T-helper 17 cell (primary cell): ENCODE measurements around the gene ANO8. TPM values are rescaled to one million over a fixed set of nuclear protein-coding genes. Genes with fewer than 3 reads are reported as not detected.
"Not testable (repeated sequence)": the region's sequence is repeated elsewhere in the genome, so short reads cannot be mapped to it uniquely, and the experiment has no call there.

Source experiments
- ATAC-seq: fragments of 150-1000 bp; cut with Tn5 transposase; 2 replicates; pipeline ENCODE4 v1.10.0; 2021; ENCODE audit warnings: mild to moderate bottlenecking, moderate library complexity
- DNase-seq, 3 donors: peaks; one replicate each; pipeline versions ENCODE4 v3.0.0 to v3.0.0-alpha.2; 2020 to 2021
- H3K9me3 ChIP-seq: one replicate; pipeline ENCODE4 v1.7.0; 2013; ENCODE audit warnings: low read length, mild to moderate bottlenecking; ENCODE audit not compliant: control insufficient read depth, poor library complexity, severe bottlenecking
- H3K27ac Mint-ChIP-seq: one replicate; pipeline ENCODE4 v1.8.0; 2022; ENCODE audit warnings: mild to moderate bottlenecking, moderate library complexity, mixed read lengths
- H3K27me3 Mint-ChIP-seq: one replicate; pipeline ENCODE4 v1.8.0; 2022; ENCODE audit warnings: mixed read lengths
- H3K36me3 Mint-ChIP-seq: one replicate; pipeline ENCODE4 v1.8.0; 2022; ENCODE audit warnings: low read depth, mixed read lengths
- H3K4me1 Mint-ChIP-seq: one replicate; pipeline ENCODE4 v1.8.0; 2022; ENCODE audit warnings: mild to moderate bottlenecking, mixed read lengths
- H3K4me3 Mint-ChIP-seq: one replicate; pipeline ENCODE4 v1.8.0; 2022; ENCODE audit warnings: mild to moderate bottlenecking, moderate library complexity, mixed read lengths
- total RNA-seq, 4 donors: library from RNA in 2 of 4; stranded (reverse) in 2 of 4; gene quantifications; one replicate each; pipeline ENCODE4 v1.2.3 and lab custom pipeline; 2022 to 2026

ANO8 gene
- total RNA-seq, 2 donors from 2014 or later: 15.9 to 17.7 TPM

DNA sequence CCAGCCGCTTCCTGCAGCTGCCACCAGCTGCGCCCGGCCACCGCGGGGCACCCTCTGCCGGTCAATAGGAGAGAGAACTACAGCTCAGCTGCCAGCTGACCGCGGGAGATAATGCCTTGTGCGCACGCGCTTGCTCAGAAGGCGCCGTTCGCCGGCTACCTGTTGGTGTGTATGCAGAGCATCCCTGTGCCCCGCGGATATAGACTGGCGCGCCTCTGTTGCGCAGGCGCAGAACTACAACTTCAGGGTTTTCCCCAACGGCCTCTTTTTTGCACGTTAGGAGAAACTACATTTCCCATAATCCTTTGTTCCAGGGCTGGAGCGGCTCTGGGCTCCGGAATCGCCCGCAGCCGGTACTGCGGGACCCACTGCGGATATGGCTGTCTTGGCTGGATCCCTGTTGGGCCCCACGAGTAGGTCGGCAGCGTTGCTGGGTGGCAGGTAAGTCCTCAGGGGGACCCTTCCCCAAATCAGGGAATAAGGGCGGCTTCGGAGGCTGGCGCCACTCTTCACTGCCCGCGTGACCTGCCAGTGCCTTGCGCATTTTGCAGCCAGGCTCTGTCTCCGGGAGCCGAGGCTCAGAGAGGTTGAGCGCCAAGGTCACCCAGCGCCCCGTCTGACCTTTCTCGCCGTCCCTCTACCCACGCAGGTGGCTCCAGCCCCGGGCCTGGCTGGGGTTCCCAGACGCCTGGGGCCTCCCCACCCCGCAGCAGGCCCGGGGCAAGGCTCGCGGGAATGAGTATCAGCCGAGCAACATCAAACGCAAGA, 29.0 kb downstream of the ANO8 start, which contains the start of gene MRPL34:
Gene MRPL34, plus strand, starts transcription at position 356 of the 768 bp plus-strand sequence. Its CDS starts 21 bp downstream, at position 377.
- peak; percentile 63 for ATAC-seq
- no peaks in the 10 kb centered on the region for H3K36me3 Mint-ChIP-seq
- H3K4me1 Mint-ChIP-seq: peaks cover 36% of the 10 kb centered on the region
- H3K27me3 Mint-ChIP-seq: no peaks in the 10 kb centered on the region
- H3K27ac Mint-ChIP-seq: peak within 1 kb of the TSS; percentile 88
- DNase-seq: peak; percentile 84 to 91 (median 87)
- H3K9me3 ChIP-seq: no peaks in the 10 kb centered on the region
- H3K4me3 Mint-ChIP-seq: peak within 1 kb of the TSS; percentile 85

DNA sequence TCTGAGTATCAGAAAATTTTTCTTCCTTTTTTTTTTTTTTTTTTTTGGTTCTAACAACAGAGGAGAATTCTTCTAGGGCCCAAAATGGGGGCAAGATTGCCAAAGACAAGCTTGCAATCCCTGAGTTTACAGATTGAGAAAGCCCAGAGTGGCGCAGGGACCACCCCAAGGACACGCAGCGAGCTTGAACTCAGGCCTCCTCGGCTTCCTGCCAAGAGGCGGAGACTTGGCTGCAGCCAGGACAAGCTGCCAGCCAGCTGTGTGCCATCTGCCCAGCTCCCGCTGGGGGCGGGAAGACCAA, 29.5 kb downstream of the ANO8 start:
- ATAC-seq: no peak
- H3K4me1 Mint-ChIP-seq: peaks cover 33% of the 10 kb centered on the region
- H3K4me3 Mint-ChIP-seq: peak overlapping the region; percentile 85
- H3K36me3 Mint-ChIP-seq: no peaks in the 10 kb centered on the region
- H3K27me3 Mint-ChIP-seq: no peaks in the 10 kb centered on the region
- DNase-seq: no peak
- H3K9me3 ChIP-seq: no peaks in the 10 kb centered on the region
- H3K27ac Mint-ChIP-seq: peak overlapping the region; percentile 88

DNA sequence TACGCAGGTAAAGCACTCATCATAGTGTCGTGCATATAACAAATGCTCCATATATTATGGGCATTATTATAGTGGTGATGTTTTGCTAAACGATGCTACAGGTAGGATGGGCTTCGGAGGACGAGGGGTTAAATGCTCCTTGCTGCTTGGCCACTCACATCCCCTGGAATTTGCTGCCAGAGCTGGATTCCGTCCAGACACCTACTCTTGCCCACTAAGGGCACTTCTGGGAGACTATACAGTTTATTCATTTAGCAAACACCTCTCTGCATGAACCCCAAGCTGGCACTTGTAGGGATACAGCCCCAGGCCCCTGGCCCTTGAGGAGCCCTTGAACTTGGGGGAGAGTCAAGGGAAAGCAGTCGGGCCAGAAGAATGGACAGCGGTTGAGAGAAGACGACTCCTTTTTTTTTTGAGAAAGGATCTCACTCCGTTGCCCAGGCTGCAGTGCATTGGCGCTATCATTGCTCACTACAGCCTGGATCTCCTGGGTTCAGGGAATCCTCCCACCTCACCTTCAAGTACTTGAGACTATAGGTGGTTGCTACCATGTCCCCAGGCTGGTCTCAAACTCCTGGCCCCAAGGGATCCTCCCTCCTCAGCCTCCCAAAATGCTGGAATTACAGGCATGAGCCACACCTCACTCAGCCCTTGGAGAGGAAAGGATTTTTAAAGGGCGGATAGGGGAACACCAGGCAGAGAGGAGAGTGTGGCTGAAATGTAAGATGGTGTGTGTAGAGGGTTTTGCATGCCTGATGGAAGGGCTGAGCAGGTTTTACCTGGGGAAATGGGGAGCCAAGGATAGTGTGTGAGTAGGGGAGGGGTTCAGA, 30.1 kb downstream of the ANO8 start:
- H3K27me3 Mint-ChIP-seq: no peaks in the 10 kb centered on the region
- no peaks in the 10 kb centered on the region for H3K9me3 ChIP-seq
- H3K36me3 Mint-ChIP-seq: no peaks in the 10 kb centered on the region
- no peak for ATAC-seq
- DNase-seq: no peak
- H3K4me1 Mint-ChIP-seq: peaks cover 30% of the 10 kb centered on the region
- H3K27ac Mint-ChIP-seq: peak overlapping the region; percentile 88
- peak overlapping the region; percentile 21 for H3K4me3 Mint-ChIP-seq

DNA sequence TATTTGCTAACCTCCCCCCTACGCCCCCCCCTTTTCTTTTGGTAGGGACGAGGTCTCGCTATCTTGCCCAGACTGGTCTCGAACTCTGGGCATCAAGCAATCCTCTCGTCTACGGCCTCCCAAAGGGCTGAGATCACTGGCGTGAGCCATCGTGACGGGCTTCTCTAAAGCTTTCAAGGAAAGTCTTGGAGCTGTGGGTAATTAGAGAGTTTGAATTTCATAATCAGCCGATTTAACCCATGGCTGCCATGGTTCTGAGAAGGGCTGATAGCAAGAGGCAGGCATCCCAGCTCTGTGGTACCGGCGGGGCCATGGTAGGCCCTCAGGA, 30.8 kb downstream of the ANO8 start:
- Mint-ChIP-seq H3K36me3 (no peaks in the 10 kb centered on the region), H3K27ac (peak overlapping the region; percentile 71), H3K4me3 (peak overlapping the region; percentile 87), H3K27me3 (no peaks in the 10 kb centered on the region), H3K4me1 (peaks cover 24% of the 10 kb centered on the region)
- ATAC-seq (no peak), DNase-seq (no peak)
- H3K9me3 ChIP-seq: no peaks in the 10 kb centered on the region

DNA sequence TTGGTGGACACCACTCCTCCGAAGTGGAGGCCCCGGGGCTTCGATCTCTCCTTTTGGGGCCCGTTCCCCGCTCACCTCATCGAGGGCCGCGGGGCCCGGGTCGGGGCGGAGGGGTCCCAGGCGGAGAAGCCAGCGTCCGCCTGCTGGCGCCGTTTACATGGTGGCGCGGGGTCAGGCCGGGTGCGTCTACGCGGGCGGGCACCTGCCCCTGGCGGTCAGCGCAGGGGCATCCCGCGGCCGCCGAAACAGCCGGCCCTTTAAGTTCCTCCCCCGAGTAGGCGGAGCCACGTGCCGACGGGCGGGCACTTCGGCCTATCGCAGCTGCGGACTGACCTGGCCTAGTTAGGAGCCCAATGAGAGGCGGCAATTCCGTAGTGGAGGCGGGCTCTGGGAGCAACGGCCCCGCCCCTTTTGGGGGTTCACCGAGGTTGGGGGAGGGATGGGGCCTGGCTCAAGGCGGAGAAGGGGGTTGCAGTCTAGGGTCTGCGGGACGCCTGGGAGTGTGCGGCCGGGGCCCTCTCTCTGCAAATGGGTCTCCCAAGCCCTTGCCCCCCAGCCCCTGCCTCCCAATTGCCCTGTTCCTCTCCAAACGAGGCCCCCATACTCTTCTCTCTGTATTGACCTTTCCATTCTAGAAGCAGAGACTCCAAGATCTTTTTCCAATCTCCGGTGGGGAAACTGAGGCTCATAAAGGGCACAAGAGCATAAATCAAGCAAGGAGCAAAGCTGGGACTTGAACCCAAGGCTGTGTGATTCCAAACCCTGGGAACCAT, 31.3 kb downstream of the ANO8 start, which contains the start of gene ABHD8:
Gene ABHD8, minus strand, starts transcription at position 259 of the 773 bp plus-strand sequence. CDS start 1,809 bp downstream, outside the sequence.
- peaks cover 24% of the 10 kb centered on the region for H3K4me1 Mint-ChIP-seq
- DNase-seq: peak; percentile 87 to 93 (median 89)
- peak within 1 kb of the TSS; percentile 87 for H3K4me3 Mint-ChIP-seq
- no peaks in the 10 kb centered on the region for H3K9me3 ChIP-seq
- no peaks in the 10 kb centered on the region for H3K27me3 Mint-ChIP-seq
- H3K27ac Mint-ChIP-seq: peak within 1 kb of the TSS; percentile 71
- peak; percentile 80 for ATAC-seq
- H3K36me3 Mint-ChIP-seq: no peaks in the 10 kb centered on the region

DNA sequence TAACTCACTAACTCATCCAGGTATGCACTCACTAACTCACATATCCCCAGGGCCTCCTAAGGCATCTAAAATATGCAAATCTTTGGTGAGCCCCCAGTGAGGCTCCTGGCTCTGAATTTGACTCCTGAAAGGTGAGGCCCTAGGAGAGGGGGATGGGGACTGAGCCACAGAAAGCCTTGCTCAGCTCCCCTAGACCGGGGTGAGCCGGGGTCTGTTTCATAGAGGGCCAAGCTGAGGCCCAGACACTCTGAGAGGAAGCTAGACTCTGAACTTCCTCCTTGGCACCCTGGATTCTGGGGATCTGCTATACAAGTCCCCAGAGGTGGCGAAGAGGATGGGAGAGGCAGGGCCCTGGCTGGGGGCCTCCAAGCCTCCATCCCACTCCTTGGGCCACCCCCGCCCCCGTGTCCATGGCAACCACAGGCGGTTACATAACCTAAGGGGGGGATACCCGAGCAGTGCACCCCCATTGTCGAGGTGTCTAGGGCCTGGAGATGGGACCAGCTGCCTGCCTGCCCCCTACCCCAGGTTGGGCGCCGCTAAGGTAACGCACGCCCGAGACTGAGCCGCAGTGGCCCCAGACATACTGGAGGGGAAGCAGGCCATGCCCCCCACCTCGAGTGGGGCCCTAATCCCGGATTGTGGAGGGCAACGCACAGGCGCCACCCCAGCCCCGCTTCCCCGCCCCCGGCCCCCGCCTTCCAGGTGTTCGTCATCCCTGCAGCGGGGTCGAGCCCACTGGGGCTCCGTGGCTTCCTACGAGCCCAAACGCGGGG, 32.1 kb downstream of the ANO8 start:
- ATAC-seq: no peak
- H3K4me1 Mint-ChIP-seq: peaks cover 20% of the 10 kb centered on the region
- DNase-seq: no peak
- no peak overlapping the region for H3K27ac Mint-ChIP-seq
- H3K36me3 Mint-ChIP-seq: no peaks in the 10 kb centered on the region
- no peaks in the 10 kb centered on the region for H3K27me3 Mint-ChIP-seq
- H3K9me3 ChIP-seq: no peaks in the 10 kb centered on the region
- H3K4me3 Mint-ChIP-seq: peak overlapping the region; percentile 87

DNA sequence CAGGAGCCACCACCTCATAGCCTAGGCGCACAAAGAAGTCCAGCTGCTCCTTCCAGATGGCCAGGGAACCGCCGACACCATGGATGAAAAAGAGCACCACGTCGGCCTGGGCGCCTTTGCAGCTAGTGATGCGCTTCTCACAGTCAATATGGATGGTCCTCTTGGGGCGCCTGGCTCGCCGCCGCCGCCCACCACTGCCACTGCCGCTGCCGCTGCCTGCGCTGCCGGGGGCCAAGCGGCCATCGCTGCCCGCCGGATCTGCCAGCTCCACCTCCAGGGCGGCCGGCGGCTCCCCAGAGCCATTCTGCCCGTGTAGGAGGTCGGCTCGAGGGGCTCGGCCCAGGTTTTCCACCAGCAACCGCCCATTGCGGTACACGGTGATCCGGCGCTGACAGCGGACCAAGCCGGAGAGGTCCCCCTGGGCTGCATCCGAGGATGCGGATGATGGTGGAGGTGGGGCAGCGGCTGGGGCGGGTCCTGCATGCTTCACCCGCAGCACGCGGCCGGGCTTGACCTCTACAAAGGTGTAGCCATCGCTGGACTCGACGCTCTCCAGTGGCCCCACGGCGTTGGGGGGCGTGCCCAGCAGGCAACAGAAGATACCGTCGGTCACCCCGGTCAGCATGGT, 33.5 kb downstream of the ANO8 start:
- DNase-seq: no peak
- no peak overlapping the region for H3K4me3 Mint-ChIP-seq
- peaks cover 14% of the 10 kb centered on the region for H3K4me1 Mint-ChIP-seq
- no peaks in the 10 kb centered on the region for H3K9me3 ChIP-seq
- no peaks in the 10 kb centered on the region for H3K27me3 Mint-ChIP-seq
- no peak overlapping the region for H3K27ac Mint-ChIP-seq
- H3K36me3 Mint-ChIP-seq: no peaks in the 10 kb centered on the region
- ATAC-seq: no peak

DNA sequence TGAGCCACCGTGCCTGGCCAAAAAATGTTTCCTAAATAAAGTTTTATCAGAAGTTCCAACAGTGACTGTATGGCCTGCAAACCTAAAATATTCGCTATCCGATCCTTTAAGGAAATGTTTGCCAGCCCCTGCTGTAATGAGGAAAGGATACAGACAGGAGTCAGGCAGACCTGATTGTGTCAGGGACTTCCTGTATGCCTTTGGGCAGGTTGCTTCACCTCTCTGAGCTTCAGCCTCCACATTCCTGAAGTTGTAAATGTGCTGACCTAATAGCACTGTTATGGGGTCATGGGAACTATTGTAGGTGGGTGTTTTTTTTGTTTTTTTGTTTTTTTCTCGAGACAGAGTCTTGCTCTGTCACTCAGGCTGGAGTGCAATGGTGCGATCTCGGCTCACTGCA, 37.7 kb downstream of the ANO8 start:
- no peaks in the 10 kb centered on the region for H3K36me3 Mint-ChIP-seq
- no peak for ATAC-seq
- no peaks in the 10 kb centered on the region for H3K27me3 Mint-ChIP-seq
- H3K4me1 Mint-ChIP-seq: peaks cover 4% of the 10 kb centered on the region
- no peaks in the 10 kb centered on the region for H3K9me3 ChIP-seq
- DNase-seq: no peak
- H3K4me3 Mint-ChIP-seq: no peak overlapping the region
- H3K27ac Mint-ChIP-seq: peak overlapping the region; percentile 61

DNA sequence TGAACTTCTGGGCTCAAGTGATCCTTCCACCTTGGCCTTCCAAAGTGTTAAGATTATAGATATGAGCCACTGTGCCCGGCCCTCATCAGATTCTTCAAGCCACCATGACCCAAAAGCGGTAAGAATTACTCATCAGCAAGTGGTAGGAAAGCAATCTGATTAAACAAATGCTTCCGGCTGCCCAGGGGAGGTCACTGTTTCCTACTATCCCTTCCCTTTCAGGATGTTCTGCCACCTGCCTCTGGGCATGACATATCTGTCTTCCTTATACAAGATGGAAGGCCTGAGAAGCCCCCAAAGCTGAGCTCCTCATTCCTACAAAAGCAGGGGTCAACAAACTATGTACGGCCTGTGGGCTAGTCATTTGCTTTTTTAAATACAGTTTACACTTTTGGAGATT, 38.4 kb downstream of the ANO8 start:
- H3K27me3 Mint-ChIP-seq: no peaks in the 10 kb centered on the region
- no peaks in the 10 kb centered on the region for H3K36me3 Mint-ChIP-seq
- H3K9me3 ChIP-seq: no peaks in the 10 kb centered on the region
- H3K4me1 Mint-ChIP-seq: peaks cover 5% of the 10 kb centered on the region
- no peak for DNase-seq
- no peak overlapping the region for H3K4me3 Mint-ChIP-seq
- H3K27ac Mint-ChIP-seq: peak overlapping the region; percentile 61
- ATAC-seq: no peak

DNA sequence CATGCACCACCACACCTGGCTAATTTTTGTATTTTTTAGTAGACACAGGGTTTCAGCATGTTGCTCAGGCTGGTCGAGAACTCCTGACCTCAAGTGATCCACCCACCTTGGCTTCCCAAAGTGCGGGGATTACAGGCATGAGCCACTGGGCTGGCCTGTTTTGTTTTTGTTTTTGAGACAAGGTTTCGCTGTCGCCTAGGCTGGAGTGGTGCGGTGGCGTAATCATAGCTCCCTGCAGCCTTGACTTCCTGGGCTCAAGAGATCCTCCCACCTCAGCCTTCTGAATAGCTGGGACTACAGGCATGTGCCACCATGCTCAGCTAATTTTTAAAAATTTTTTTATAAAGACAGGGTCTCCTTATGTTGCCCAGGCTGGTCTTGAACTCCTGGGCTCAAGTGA, 39.1 kb downstream of the ANO8 start:
- H3K4me1 Mint-ChIP-seq, H3K27me3 Mint-ChIP-seq, H3K9me3 ChIP-seq, DNase-seq, H3K27ac Mint-ChIP-seq, H3K36me3 Mint-ChIP-seq, ATAC-seq, H3K4me3 Mint-ChIP-seq: not testable (repeated sequence)

DNA sequence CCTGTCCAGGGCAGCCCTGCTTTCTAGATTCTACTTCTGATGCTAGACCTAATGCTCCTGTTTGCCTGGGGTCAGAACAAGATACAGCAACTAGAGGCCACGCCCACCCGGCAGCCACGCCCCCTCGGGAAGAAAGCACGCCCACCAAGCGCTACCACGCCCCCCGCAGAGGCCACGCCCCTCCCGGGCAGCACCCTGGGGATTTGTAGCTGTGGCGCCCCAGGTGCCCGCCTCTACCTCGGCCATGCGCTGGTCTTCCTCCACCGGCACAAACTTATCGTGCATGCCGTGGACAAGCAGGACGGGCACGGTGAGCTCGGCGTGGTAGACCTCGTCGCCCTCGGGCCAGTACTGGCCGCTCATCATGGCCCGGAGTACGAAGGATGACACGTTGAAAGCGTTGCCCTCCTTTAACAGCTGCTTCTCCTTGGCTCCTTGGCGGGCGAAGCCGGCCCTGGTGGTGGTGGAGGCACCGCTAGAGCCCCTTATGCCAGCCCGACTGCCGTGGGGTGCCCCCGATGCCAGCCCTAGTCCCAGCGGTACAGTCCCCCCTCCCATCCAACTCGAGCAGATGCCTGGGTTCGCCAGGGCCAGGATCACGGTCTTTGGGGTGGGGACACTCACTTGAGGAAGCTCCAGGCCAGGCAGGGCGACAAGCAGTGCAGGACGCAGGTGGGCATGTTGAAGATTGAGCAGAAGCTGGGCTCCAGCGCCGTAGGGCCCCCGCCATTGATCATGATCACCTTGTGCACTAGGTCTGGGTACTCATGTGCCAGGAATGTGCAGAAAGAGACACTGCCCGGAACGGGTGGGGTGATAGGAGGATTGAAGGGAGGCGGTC, 40.4 kb downstream of the ANO8 start:
- DNase-seq: peak; percentile 45 to 56 (median 52)
- H3K4me1 Mint-ChIP-seq: peaks cover 5% of the 10 kb centered on the region
- no peak overlapping the region for H3K4me3 Mint-ChIP-seq
- ATAC-seq: no peak
- no peaks in the 10 kb centered on the region for H3K36me3 Mint-ChIP-seq
- no peaks in the 10 kb centered on the region for H3K27me3 Mint-ChIP-seq
- H3K27ac Mint-ChIP-seq: no peak overlapping the region
- no peaks in the 10 kb centered on the region for H3K9me3 ChIP-seq

DNA sequence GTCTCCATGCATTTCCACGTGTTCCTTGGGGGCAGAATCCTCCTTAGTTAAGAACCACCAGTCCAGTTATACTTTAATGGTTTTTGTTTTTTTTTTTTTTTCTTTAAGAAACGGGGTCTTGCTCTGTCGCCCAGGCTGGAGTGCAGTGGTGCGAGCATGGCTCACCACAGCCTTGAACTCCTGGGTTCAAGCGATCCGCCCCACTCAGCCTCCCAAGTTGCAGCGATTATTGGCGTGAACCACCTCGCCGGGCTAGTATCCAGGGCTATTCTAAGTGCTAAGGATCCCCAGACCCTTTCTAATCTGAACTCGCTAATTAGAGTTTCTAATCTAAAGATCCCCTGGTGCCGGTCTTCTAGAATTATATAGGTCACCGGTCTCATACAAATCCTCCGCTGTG, 41.0 kb downstream of the ANO8 start:
- Mint-ChIP-seq H3K27ac (no peak overlapping the region), H3K4me1 (peaks cover 5% of the 10 kb centered on the region), H3K36me3 (no peaks in the 10 kb centered on the region), H3K27me3 (no peaks in the 10 kb centered on the region), H3K4me3 (no peak overlapping the region)
- H3K9me3 ChIP-seq: no peaks in the 10 kb centered on the region
- ATAC-seq (no peak), DNase-seq (no peak)
